Mucosa of rectum (tissue), 2 donors: ENCODE measurements around the gene PIK3CG.
"Not testable (repeated sequence)": the region's sequence is repeated elsewhere in the genome, so short reads cannot be mapped to it uniquely, and the experiment has no call there.

Experiments used
- H3K27ac ChIP-seq, 2 donors: one replicate each; pipeline ENCODE4 v1.7.0; 2013; ENCODE audit warnings: inconsistent platforms in 2 of 2, low read depth in 2 of 2, low read length in 2 of 2
- H3K27me3 ChIP-seq, 2 donors: one replicate each; pipeline ENCODE4 v1.7.0; 2013; ENCODE audit warnings: low read length in 2 of 2; ENCODE audit not compliant: control insufficient read depth in 2 of 2, insufficient read depth in 2 of 2
- H3K36me3 ChIP-seq, 2 donors: one replicate each; pipeline ENCODE4 v1.7.0; 2013; ENCODE audit warnings: low read length in 2 of 2; ENCODE audit not compliant: control insufficient read depth in 2 of 2, insufficient read depth in 2 of 2
- H3K4me1 ChIP-seq, 2 donors: one replicate each; pipeline ENCODE4 v1.7.0; 2013; ENCODE audit warnings: low read length in 2 of 2, mild to moderate bottlenecking in 1 of 2; ENCODE audit not compliant: control insufficient read depth in 2 of 2, insufficient read depth in 2 of 2
- H3K4me3 ChIP-seq, 2 donors: one replicate each; pipeline ENCODE4 v1.7.0; 2013; ENCODE audit warnings: low read length in 2 of 2
- H3K9ac ChIP-seq, 2 donors: one replicate each; pipeline ENCODE4 v1.7.0; 2013; ENCODE audit warnings: low read length in 2 of 2, low read depth in 1 of 2, mild to moderate bottlenecking in 1 of 2
- H3K9me3 ChIP-seq, 2 donors: one replicate each; pipeline ENCODE4 v1.7.0; 2013; ENCODE audit warnings: low read length in 2 of 2; ENCODE audit not compliant: control insufficient read depth in 2 of 2
- donor health status: healthy.
- donor health status: Normal muscosa, but diverticular disease.

The PIK3CG gene

DNA sequence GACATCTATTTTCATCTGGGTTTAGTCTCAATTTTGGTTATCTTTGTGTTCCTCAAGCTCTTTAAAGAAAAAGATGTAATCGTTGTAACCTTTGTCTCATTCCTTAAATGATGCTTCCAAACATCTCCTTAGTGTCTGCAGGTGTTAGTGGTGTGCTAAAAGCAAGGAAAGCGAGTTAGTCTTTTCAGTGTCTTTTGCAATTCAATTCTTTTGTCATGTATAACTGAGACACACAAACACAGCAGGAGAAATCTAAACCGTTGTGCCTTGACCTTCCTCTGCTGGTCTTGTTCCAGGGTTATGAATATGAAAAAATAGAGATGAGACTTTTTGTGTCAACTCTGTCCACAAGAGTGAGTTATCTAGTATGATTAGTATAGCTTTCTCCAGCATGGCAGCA lies 40.7 kb downstream of the PIK3CG start:
- H3K27ac ChIP-seq = no peak overlapping the region
- no peak overlapping the region for H3K4me3 ChIP-seq
- no peaks in the 10 kb centered on the region for H3K36me3 ChIP-seq
- H3K27me3 ChIP-seq = no peaks in the 10 kb centered on the region
- no peaks in the 10 kb centered on the region for H3K4me1 ChIP-seq
- no peak overlapping the region for H3K9ac ChIP-seq
- no peaks in the 10 kb centered on the region for H3K9me3 ChIP-seq

DNA sequence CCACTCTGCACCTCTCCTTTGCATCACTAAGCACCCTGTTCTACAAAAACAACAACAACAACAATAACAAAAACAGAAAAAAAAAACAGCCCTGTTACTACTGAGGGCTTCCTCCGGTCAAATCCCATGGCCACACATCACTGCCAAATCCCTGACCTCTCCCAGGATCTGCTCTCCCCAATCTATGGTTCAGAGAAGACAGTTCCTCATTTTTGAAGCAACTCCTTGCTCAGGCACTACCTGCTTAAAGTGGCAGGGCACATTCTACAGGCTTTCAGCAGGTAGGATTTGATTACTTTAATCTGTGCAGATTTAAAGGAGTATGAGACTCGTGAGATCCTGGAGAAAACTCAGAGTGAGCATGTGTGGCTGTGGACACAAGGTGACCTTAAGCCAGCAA lies 46.9 kb downstream of the PIK3CG start:
- Histone ChIP-seq H3K9me3 (no peaks in the 10 kb centered on the region), H3K36me3 (no peaks in the 10 kb centered on the region), H3K27me3 (no peaks in the 10 kb centered on the region), H3K9ac (no peak overlapping the region), H3K4me1 (no peaks in the 10 kb centered on the region), H3K27ac (no peak overlapping the region), H3K4me3 (no peak overlapping the region)

DNA sequence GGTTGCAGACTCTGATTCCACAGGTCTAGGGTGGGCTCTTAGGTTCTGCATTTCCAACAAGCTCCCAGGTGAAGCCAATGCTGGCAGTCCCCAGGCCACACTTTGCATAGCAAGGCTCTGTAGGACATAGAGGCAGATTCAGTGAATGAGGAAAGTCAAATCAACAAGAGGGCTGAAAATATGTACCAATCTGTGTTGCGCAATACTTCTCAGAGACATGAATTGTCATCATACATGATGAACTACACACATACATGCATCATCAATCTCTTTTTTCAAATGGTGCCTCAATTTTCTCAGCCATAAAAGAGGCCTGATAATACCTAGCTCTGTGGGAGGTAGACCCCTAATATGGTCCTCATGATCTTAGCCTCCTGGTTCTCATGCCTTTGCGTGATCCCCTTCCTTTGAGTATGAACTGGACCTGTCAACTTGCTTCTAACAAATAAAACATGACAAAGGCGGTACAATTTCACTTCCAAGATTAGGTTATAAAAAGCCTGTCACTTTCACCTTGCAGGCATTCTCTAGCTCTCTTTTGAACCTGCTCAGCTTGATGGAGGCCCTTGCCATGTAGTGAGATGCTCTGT lies 49.0 kb downstream of the PIK3CG start:
- no peak overlapping the region for H3K4me3 ChIP-seq
- no peaks in the 10 kb centered on the region for H3K27me3 ChIP-seq
- no peak overlapping the region for H3K9ac ChIP-seq
- no peaks in the 10 kb centered on the region for H3K9me3 ChIP-seq
- H3K36me3 ChIP-seq = no peaks in the 10 kb centered on the region
- H3K27ac ChIP-seq = no peak overlapping the region
- H3K4me1 ChIP-seq = no peaks in the 10 kb centered on the region

DNA sequence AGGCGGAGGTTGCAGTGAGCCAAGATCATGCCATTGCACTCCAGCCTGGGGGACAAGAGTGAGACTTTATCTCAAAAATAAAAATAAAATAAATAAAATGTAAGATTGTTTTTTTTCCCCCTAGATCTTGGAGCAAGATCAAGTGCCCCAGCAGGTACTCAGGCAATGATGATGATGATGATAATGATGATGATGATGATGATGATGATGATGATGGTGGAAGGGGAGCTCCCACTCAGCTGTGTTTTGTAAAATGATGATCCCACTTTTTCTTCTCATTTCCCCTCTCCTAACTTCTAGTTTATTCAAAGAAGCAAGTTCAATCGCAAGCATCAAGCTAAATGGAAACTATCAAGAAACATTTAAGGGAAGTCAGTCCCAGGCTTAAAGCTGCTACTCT lies 50.3 kb downstream of the PIK3CG start:
- H3K4me3 ChIP-seq = no peak overlapping the region
- no peak overlapping the region for H3K27ac ChIP-seq
- H3K4me1 ChIP-seq = no peaks in the 10 kb centered on the region
- H3K9ac ChIP-seq = no peak overlapping the region
- H3K36me3 ChIP-seq = no peaks in the 10 kb centered on the region
- H3K9me3 ChIP-seq = no peaks in the 10 kb centered on the region
- no peaks in the 10 kb centered on the region for H3K27me3 ChIP-seq

DNA sequence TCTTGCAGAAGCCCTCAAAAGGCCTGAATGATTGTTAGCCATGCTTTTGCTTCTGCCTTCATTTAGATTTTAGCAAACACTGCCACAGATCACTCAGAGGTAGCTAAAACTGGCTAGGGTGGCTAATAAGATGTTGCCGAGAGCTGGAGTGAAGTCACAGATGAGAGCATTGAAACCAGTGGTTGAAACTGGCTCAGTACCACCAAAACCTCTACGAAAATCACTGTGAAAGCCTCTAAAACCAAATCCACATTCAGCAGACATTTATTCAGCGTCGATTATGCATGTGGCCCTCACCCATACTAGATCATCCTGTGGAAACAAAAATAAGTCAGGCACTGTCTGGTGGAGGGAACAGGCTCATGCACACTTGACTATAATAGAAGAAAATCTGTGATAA lies 50.8 kb downstream of the PIK3CG start:
- no peak overlapping the region for H3K27ac ChIP-seq
- H3K4me1 ChIP-seq = no peaks in the 10 kb centered on the region
- no peaks in the 10 kb centered on the region for H3K9me3 ChIP-seq
- H3K27me3 ChIP-seq = no peaks in the 10 kb centered on the region
- H3K36me3 ChIP-seq = no peaks in the 10 kb centered on the region
- H3K9ac ChIP-seq = no peak overlapping the region
- H3K4me3 ChIP-seq = no peak overlapping the region

DNA sequence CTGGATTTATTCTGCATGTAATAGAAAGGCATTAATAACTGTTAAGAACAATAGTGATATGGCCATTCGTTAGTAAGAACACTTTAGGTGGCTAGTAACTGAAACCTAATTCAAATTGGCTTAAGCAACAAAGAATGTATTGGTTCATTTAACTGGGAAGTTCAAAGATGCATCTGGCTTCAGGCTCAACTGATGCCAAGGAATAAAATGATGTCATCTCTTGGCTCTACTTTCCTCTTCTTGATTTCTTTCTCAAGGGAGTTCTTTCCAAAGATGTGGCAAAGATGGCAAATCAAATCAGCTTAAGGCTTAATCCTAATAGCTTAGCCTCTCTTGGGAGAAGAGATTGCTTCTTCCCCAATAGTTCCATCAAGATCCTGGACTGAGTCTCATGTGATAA lies 51.6 kb downstream of the PIK3CG start:
- no peaks in the 10 kb centered on the region for H3K4me1 ChIP-seq
- no peak overlapping the region for H3K9ac ChIP-seq
- no peak overlapping the region for H3K4me3 ChIP-seq

DNA sequence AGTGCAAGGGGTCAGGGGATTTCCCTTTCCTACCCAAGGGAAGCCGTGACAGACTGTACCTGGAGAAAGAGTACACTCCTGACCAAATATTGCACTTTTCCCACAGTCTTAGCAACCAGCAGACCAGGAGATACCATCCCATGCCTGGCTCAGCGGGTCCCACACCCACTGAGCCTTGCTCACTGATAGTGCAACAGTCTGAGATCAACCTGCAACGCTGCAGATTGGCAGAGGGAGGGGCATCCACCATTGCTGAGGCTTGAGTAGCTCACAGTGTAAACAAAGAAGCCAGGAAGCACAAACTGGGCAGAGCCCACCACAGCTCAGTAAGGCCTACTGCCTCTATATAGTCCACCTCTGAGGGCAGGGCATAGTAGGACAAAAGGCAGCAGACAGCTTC lies 53.9 kb downstream of the PIK3CG start:
- Histone ChIP-seq H3K27me3 (no peaks in the 10 kb centered on the region), H3K27ac (no peak overlapping the region), H3K9ac (no peak overlapping the region), H3K36me3 (no peaks in the 10 kb centered on the region), H3K4me3 (no peak overlapping the region), H3K9me3 (no peaks in the 10 kb centered on the region), H3K4me1 (no peaks in the 10 kb centered on the region)

More for the DNA sequence above, 51.6 kb downstream of the PIK3CG start:
- H3K27ac ChIP-seq = no peak overlapping the region
- no peaks in the 10 kb centered on the region for H3K27me3 ChIP-seq
- no peaks in the 10 kb centered on the region for H3K9me3 ChIP-seq
- H3K36me3 ChIP-seq = no peaks in the 10 kb centered on the region

DNA sequence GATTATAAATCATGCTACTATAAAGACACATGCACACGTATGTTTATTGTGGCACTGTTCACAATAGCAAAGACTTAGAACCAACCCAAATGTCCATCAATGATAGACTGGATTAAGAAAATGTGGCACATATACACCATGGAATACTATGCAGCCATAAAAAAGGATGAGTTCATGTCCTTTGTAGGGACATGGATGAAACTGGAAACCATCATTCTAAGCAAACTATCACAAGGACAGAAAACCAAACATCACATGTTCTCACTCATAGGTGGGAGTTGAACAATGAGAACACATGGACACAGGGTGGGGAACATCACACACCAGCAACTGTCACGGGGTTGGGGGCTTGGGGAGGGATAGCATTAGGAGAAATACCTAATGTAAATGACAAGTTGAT lies 59.4 kb downstream of the PIK3CG start:
- not testable (repeated sequence) for H3K27ac ChIP-seq, H3K27me3 ChIP-seq, H3K9me3 ChIP-seq, H3K4me1 ChIP-seq, H3K36me3 ChIP-seq, H3K4me3 ChIP-seq, H3K9ac ChIP-seq

DNA sequence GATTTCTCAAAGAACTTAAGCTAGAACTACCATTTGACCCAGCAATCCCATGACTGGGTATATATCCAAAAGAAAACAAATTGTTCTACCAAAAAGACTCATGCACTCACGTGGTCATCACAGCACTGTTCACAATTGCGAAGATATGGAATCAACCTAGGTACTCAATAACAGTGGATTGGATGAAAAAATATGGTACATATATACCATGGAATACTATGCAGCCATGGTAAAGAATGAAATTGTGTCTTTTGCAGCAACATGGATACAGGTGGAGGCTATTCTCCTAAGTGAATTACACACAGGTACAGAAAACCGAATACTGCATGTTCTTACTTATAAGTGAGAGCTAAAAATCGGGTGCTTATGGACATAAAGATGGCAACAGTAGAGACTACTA lies 61.8 kb downstream of the PIK3CG start:
- H3K9ac ChIP-seq = no peak overlapping the region
- no peak overlapping the region for H3K4me3 ChIP-seq
- no peaks in the 10 kb centered on the region for H3K9me3 ChIP-seq
- H3K4me1 ChIP-seq = no peaks in the 10 kb centered on the region
- H3K27ac ChIP-seq = no peak overlapping the region
- H3K27me3 ChIP-seq = no peaks in the 10 kb centered on the region
- H3K36me3 ChIP-seq = no peaks in the 10 kb centered on the region

DNA sequence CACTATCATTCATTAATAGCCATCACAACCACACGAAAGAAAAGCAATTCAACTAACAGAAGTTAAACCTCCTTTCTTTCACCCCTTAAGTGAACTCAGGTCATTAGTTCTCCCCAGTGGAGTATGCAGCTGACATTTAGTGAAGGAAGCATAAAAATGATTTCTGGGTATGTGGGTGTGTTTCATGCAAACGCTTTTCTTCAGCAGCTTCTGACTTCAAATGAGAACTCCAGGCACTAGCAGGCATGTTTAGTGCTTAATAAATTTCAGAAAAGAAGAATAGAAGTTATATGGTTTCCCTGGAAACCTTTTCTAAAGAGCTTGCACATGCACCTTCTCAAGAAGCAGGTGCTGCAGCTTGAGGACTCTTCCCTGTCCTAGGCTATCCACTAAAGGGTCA lies 62.5 kb downstream of the PIK3CG start:
- no peak overlapping the region for H3K4me3 ChIP-seq
- H3K9me3 ChIP-seq = no peaks in the 10 kb centered on the region
- H3K9ac ChIP-seq = no peak overlapping the region
- H3K36me3 ChIP-seq = no peaks in the 10 kb centered on the region
- no peaks in the 10 kb centered on the region for H3K27me3 ChIP-seq
- no peak overlapping the region for H3K27ac ChIP-seq
- H3K4me1 ChIP-seq = no peaks in the 10 kb centered on the region

DNA sequence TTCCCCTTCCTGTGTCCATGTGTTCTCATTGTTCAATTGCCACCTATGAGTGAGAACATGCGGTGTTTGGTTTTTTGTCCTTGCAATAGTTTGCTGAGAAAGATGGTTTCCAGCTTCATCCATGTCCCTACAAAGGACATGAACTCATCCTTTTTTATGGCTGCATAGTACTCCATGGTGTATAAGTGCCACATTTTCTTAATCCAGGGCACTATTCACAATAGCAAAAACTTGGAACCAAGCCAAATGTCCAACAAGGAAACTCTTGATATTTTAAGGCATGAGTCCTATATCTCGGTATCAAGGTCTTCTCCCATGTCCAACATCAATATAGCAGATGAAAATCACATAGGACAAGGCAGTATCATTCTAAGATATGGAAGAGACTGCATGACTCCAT lies 64.5 kb downstream of the PIK3CG start:
- not testable (repeated sequence) for H3K27me3 ChIP-seq, H3K9me3 ChIP-seq, H3K4me1 ChIP-seq, H3K9ac ChIP-seq, H3K4me3 ChIP-seq, H3K36me3 ChIP-seq, H3K27ac ChIP-seq
